Omental fat pad (tissue), 4 donors: ENCODE data around the gene RRBP1. TPM values are rescaled to one million over a fixed set of nuclear protein-coding genes. Genes with fewer than 3 reads are reported as not detected.

Experiments
- ATAC-seq: fragments of 150-250 bp; one replicate; pipeline ENCODE4 v1.9.1; 2016; ENCODE audit warnings: mild to moderate bottlenecking, moderate library complexity; ENCODE audit not compliant: low FRiP score
- DNase-seq: peaks from one replicate; pipeline ENCODE4 v3.0.0-alpha.2; 2019; ENCODE audit warnings: low spot score
- CTCF ChIP-seq, 3 donors: fragments of 450-650 bp; IDR thresholded peaks; one replicate each; pipeline ENCODE4 v1.5.1; 2016 to 2017; ENCODE audit warnings: antibody characterized with exemption in 3 of 3, mild to moderate bottlenecking in 3 of 3, moderate library complexity in 2 of 3
- total RNA-seq, 4 donors: library from RNA; depleted of rRNA; stranded (reverse); fragments of >200 nt; gene quantifications; one replicate each; pipeline ENCODE4 v1.1.0, GENCODE V29; 2016

The RRBP1 gene
- total RNA-seq, 4 donors from 2014 or later = 67.9 to 142 (median 87.2) TPM

GRCh38 chr20:17635332-17636244 is 46.5 kb downstream of the RRBP1 start:
- ATAC-seq (peak; percentile 43), DNase-seq (no peak)
- TF ChIP-seq CTCF (IDR thresholded peaks at IDR 0.05) = no peak

GRCh38 chr20:17634661-17635331 is 47.2 kb downstream of the RRBP1 start:
- ATAC-seq (peak; percentile 38), DNase-seq (no peak)
- TF ChIP-seq CTCF (IDR thresholded peaks at IDR 0.05) = no peak

- no peak for TF ChIP-seq CTCF (IDR thresholded peaks at IDR 0.05)
- ATAC-seq = no peak
- DNase-seq = no peak
These were observed 48.1 kb downstream of the RRBP1 start for GRCh38 chr20:17633850-17634500.

- ATAC-seq (no peak), DNase-seq (no peak)
- TF ChIP-seq CTCF (IDR thresholded peaks at IDR 0.05) = no peak
These were observed 48.7 kb downstream of the RRBP1 start for GRCh38 chr20:17633221-17633849.

- DNase-seq (no peak), ATAC-seq (no peak)
- TF ChIP-seq CTCF (IDR thresholded peaks at IDR 0.05) = no peak
These were observed 50.3 kb downstream of the RRBP1 start for GRCh38 chr20:17631576-17632319.

- DNase-seq (no peak), ATAC-seq (no peak)
- TF ChIP-seq CTCF (IDR thresholded peaks at IDR 0.05) = no peak
These were observed 51.2 kb downstream of the RRBP1 start for GRCh38 chr20:17630806-17631195.
